ENCODE data around the gene ADGRG1. TPM values are rescaled to one million over a fixed set of nuclear protein-coding genes. Genes with fewer than 3 reads are reported as not detected.
"Not testable (repeated sequence)": the region's sequence is repeated elsewhere in the genome, so short reads cannot be mapped to it uniquely, and the experiment has no call there.

ADGRG1 gene
- total and polyA plus RNA-seq, 5 experiments from 2014 or later = 0.47 to 56.5 (median 1.3) TPM

DNA sequence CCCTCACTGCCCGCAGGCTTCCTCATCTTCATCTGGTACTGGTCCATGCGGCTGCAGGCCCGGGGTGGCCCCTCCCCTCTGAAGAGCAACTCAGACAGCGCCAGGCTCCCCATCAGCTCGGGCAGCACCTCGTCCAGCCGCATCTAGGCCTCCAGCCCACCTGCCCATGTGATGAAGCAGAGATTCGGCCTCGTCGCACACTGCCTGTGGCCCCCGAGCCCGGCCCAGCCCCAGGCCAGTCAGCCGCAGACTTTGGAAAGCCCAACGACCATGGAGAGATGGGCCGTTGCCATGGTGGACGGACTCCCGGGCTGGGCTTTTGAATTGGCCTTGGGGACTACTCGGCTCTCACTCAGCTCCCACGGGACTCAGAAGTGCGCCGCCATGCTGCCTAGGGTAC is 35.0 kb downstream of the ADGRG1 start:
- H3K27ac Mint-ChIP-seq = no peak overlapping the region
- H3K36me3 Mint-ChIP-seq = peaks cover 0 to 1% (median 0%) of the 10 kb centered on the region in 3 donors
- no peak overlapping the region for H3K4me3 Mint-ChIP-seq
- no peak for DNase-seq
- ATAC-seq = no peak
- peaks cover 0 to 5% (median 0%) of the 10 kb centered on the region in 4 donors for H3K4me1 Mint-ChIP-seq
- H3K27me3 Mint-ChIP-seq = no peaks in the 10 kb centered on the region
- POLR2A ChIA-PET = no interaction called here
- H3K9me3 Mint-ChIP-seq = no peaks in the 10 kb centered on the region

GRCh38 chr16:57663917-57664661 is 35.7 kb downstream of the ADGRG1 start:
- Mint-ChIP-seq H3K9me3 (no peaks in the 10 kb centered on the region), H3K4me1 (peaks cover 0 to 10% (median 0%) of the 10 kb centered on the region in 4 donors), H3K36me3 (peaks cover 0 to 1% (median 0%) of the 10 kb centered on the region in 3 donors), H3K27ac (peak overlapping the region in 1 of 10 donors; percentile 65), H3K27me3 (no peaks in the 10 kb centered on the region), H3K4me3 (no peak overlapping the region)
- ATAC-seq = no peak
- POLR2A ChIA-PET = no interaction called here
- no peak for DNase-seq

GRCh38 chr16:57664662-57665025 is 36.2 kb downstream of the ADGRG1 start:
- ATAC-seq = no peak
- Mint-ChIP-seq H3K4me1 (peaks cover 0 to 15% (median 0%) of the 10 kb centered on the region in 4 donors), H3K27me3 (no peaks in the 10 kb centered on the region), H3K36me3 (peaks cover 0 to 1% (median 0%) of the 10 kb centered on the region in 3 donors), H3K9me3 (no peaks in the 10 kb centered on the region), H3K27ac (no peak overlapping the region), H3K4me3 (no peak overlapping the region)
- POLR2A ChIA-PET = no interaction called here
- DNase-seq = no peak

GRCh38 chr16:57665541-57665940 is 37.1 kb downstream of the ADGRG1 start:
- Mint-ChIP-seq H3K36me3 (peaks cover 0 to 1% (median 0%) of the 10 kb centered on the region in 3 donors), H3K4me3 (no peak overlapping the region), H3K27me3 (no peaks in the 10 kb centered on the region), H3K4me1 (peaks cover 0 to 15% (median 0%) of the 10 kb centered on the region in 4 donors), H3K9me3 (no peaks in the 10 kb centered on the region), H3K27ac (peak overlapping the region in 1 of 10 donors; percentile 62)
- POLR2A ChIA-PET = no interaction called here
- DNase-seq (no peak), ATAC-seq (no peak)

DNA sequence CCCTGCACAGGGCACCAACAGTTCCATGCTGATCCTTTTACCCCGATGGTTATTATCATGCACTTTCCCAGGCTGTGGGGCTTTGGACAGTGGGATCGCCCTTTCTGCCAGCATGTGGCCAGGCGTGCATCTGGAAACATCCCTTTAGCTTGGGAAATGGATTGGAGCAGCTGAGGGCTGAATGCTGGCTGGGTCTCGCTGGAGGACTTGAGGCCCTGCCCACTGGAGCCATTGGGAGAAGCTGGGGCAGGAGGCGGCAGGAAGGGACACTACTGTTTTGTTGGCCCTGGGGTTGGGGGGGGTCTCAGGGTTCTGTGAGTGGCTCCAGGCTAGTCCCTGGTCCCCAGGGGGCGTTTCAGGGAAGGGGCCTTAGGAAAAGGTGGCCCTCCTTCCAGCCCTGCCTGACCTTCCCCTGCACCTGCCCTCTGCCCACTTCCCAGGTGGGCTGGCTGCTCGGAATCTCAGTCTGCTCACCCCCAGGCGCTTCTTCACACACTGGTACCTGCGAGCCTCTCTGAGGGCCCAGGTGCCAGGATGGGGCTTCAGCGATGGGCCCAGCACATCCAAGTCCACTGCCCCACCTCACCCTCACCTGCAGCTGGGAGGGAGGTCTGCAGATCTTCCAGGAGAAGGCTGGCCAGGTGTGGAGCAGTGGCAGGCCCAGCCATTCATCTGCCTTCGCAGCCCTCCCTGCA is 38.1 kb downstream of the ADGRG1 start:
- Mint-ChIP-seq H3K4me3 (no peak overlapping the region), H3K9me3 (no peaks in the 10 kb centered on the region), H3K27ac (no peak overlapping the region), H3K27me3 (no peaks in the 10 kb centered on the region), H3K4me1 (peaks cover 0 to 15% (median 0%) of the 10 kb centered on the region in 4 donors), H3K36me3 (peaks cover 0 to 1% (median 0%) of the 10 kb centered on the region in 3 donors)
- no peak for ATAC-seq
- POLR2A ChIA-PET = no interaction called here
- DNase-seq = no peak

GRCh38 chr16:57667048-57667525 is 38.7 kb downstream of the ADGRG1 start:
- Mint-ChIP-seq H3K4me3 (no peak overlapping the region), H3K27me3 (no peaks in the 10 kb centered on the region), H3K36me3 (no peaks in the 10 kb centered on the region), H3K4me1 (peaks cover 0 to 15% (median 0%) of the 10 kb centered on the region in 4 donors), H3K27ac (no peak overlapping the region), H3K9me3 (no peaks in the 10 kb centered on the region)
- no peak for ATAC-seq
- no peak for DNase-seq
- POLR2A ChIA-PET = no interaction called here

- Mint-ChIP-seq H3K36me3 (no peaks in the 10 kb centered on the region), H3K27me3 (no peaks in the 10 kb centered on the region), H3K9me3 (no peaks in the 10 kb centered on the region), H3K27ac (no peak overlapping the region), H3K4me1 (peaks cover 0 to 15% (median 0%) of the 10 kb centered on the region in 4 donors), H3K4me3 (no peak overlapping the region)
- POLR2A ChIA-PET = no interaction called here
- no peak for DNase-seq
- ATAC-seq = no peak
Observed at GRCh38 chr16:57667526-57668262, 39.3 kb downstream of the ADGRG1 start.

DNA sequence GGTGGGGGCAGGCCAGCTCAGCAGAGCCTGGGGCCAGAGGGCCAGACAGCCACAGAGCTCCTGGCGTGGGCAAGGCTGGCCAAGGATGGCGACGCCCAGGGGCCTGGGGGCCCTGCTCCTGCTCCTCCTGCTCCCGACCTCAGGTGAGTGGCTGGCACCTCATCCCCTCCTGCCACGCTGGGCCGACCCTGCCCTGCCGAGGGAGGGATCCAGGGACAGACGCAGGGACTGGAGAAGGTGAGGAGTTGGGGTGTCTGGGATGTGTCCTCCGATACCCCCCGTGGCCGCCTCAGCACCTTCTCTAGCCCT is 39.8 kb downstream of the ADGRG1 start, which contains the start of gene ADGRG3:
ADGRG3 (plus strand) TSS at position 44 of the 309 bp plus-strand sequence; CDS start at position 86, 42 bp downstream.
- no peaks in the 10 kb centered on the region for H3K27me3 Mint-ChIP-seq
- DNase-seq = peak in 1 of 10 donors; percentile 52
- no peak within 1 kb of the TSS for H3K4me3 Mint-ChIP-seq
- H3K27ac Mint-ChIP-seq = peak within 1 kb of the TSS in 2 of 10 donors; percentile 32 to 35
- POLR2A ChIA-PET = no interaction called here
- ATAC-seq = no peak
- H3K36me3 Mint-ChIP-seq = no peaks in the 10 kb centered on the region
- no peaks in the 10 kb centered on the region for H3K9me3 Mint-ChIP-seq
- peaks cover 0 to 15% (median 0%) of the 10 kb centered on the region in 4 donors for H3K4me1 Mint-ChIP-seq

DNA sequence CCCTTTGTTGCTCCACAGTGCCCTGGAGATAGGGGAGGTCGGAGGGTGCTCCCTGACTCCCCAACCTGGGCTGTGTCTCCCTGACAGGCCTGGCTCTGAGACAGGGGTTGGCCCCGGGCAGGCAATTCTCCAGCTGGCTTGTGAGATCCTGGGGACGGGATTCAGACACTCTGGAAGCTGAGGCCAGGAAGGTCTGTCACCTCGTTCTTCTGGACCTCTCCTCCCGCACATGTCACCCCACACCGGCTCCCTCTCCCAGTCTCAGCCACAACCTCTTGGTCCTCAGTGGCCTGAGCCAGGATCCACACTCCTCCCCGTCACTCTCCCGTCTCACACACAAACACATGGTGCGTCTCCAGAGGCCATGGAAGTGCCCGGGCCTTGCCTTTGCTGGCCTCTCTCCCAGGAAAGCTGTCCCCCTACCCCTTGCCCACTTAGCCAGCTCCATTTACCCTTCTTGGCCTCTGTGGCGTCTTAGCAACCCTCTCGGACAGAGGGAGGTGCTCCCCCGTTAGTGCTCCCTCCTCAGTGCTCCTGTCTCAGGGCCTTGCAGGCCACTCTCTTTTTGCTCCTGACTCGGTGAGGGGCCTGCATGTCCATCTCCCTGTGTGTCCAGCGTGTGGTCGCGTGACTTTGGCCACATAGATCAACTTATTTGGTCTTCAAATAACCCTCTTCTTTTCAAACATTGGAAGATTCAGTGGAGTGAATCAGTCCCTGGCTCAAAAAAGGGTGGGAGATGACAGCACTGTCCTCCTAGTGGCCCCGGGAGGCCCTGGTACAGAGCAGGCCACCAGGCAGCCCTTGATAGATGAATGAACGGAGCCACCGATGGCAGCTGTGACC is 40.4 kb downstream of the ADGRG1 start:
- Mint-ChIP-seq H3K27ac (peak overlapping the region in 3 of 10 donors; percentile 9 to 35 (median 32)), H3K36me3 (no peaks in the 10 kb centered on the region), H3K9me3 (no peaks in the 10 kb centered on the region), H3K27me3 (no peaks in the 10 kb centered on the region), H3K4me3 (no peak overlapping the region), H3K4me1 (peaks cover 0 to 15% (median 0%) of the 10 kb centered on the region in 4 donors)
- no peak for ATAC-seq
- POLR2A ChIA-PET = no interaction called here
- peak in 1 of 10 donors; percentile 58 for DNase-seq

- Mint-ChIP-seq H3K27me3 (no peaks in the 10 kb centered on the region), H3K4me3 (no peak overlapping the region), H3K4me1 (peaks cover 0 to 15% (median 0%) of the 10 kb centered on the region in 4 donors), H3K27ac (peak overlapping the region in 1 of 10 donors; percentile 58), H3K9me3 (no peaks in the 10 kb centered on the region), H3K36me3 (no peaks in the 10 kb centered on the region)
- DNase-seq (peak in 1 of 10 donors; percentile 59), ATAC-seq (no peak)
- POLR2A ChIA-PET = no interaction called here
Observed at GRCh38 chr16:57669476-57670162, 41.2 kb downstream of the ADGRG1 start.

DNA sequence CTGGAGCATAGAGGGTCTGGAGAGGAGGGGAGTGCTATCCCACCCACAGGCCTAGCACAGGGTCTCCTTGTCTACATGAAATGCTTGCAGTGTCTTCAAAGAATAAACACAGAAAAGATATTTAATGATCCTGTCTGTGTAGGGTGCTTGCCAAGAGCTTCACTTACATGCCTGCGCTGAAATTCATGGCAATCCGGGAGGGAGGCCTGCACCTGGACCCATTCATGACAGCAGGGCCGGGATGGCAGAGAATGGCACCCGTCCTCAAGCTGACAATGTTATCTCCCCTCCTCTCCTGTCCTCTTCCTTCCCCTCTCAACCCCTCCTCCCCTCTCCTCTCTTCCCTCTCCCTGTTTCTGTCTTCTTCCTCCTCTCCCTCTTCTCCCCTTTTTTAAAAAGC is 41.8 kb downstream of the ADGRG1 start:
- DNase-seq = no peak
- ATAC-seq = no peak
- Mint-ChIP-seq H3K9me3 (no peaks in the 10 kb centered on the region), H3K4me3 (no peak overlapping the region), H3K27me3 (no peaks in the 10 kb centered on the region), H3K4me1 (peaks cover 0 to 12% (median 0%) of the 10 kb centered on the region in 4 donors), H3K36me3 (no peaks in the 10 kb centered on the region), H3K27ac (no peak overlapping the region)
- POLR2A ChIA-PET = no interaction called here

GRCh38 chr16:57671451-57671850 is 43.0 kb downstream of the ADGRG1 start:
- H3K9me3 Mint-ChIP-seq, H3K4me3 Mint-ChIP-seq, ATAC-seq, H3K27me3 Mint-ChIP-seq, DNase-seq, H3K36me3 Mint-ChIP-seq, H3K27ac Mint-ChIP-seq, POLR2A ChIA-PET: not testable (repeated sequence)
- peaks cover 0 to 12% (median 0%) of the 10 kb centered on the region in 4 donors for H3K4me1 Mint-ChIP-seq

Data from naive thymus-derived CD8-positive, alpha-beta T cell (primary cell).